ENCODE measurements around the gene EPSTI1.

Gene EPSTI1

DNA sequence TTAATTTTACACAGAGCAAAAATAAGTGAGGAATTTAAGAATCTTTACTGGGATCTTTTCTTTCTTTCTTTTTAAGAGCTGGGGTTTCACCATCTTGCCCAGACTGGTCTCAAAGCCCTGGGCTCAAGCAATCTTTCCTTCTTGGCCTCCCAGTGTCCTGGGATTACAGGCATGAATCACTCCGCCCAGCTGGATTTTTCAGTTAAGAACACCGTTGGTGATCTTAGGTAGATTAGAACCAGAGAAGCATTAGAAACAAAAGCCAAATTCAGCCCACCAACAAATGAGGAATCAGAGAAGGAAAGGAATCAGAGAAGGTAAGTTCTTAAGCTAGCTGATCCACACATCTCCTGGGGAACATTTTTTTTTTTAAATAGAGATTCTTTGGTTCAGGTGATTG lies 34.2 kb downstream of the EPSTI1 start:
- peaks cover 10 to 44% of the 10 kb centered on the region in 2 donors for H3K36me3 ChIP-seq (ENCODE audit: control insufficient read depth in 2 of 2, insufficient read depth in 2 of 2, low read length in 2 of 2)
- H3K9me3 ChIP-seq (ENCODE audit: control insufficient read depth in 2 of 2, low read length in 2 of 2), result no peaks in the 10 kb centered on the region
- no peaks in the 10 kb centered on the region for H3K4me1 ChIP-seq (ENCODE audit: control insufficient read depth in 2 of 2, insufficient read depth in 2 of 2, low read length in 2 of 2)
- H3K4me3 ChIP-seq (ENCODE audit: low read length in 2 of 2), result no peak overlapping the region
- no peak overlapping the region for H3K9ac ChIP-seq (ENCODE audit: low read depth in 1 of 2, low read length in 2 of 2)
- no peak overlapping the region for H3K27ac ChIP-seq (ENCODE audit: low read depth in 2 of 2, low read length in 2 of 2)
- H3K27me3 ChIP-seq (ENCODE audit: control insufficient read depth in 2 of 2, insufficient read depth in 2 of 2, low read length in 2 of 2), result no peaks in the 10 kb centered on the region

DNA sequence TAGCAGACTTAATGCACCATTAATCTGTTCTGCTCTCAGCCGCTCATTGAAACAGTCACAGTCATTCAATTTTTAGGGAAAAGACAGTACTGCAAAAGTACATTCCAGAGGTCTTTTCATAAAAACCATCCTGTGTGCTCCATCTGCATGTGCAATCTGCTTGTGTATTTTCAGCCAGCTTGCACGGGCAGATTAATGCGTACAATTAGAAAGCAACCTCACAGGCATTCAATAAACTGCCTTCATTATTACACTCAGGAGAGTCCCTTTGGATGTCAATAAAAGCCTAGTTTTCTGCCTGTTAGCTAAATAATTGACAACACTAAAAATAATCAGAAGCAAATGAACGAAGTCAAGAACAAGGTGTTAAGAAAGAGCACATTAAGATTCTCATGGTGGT lies 41.9 kb downstream of the EPSTI1 start:
- no peaks in the 10 kb centered on the region for H3K27me3 ChIP-seq (ENCODE audit: control insufficient read depth in 2 of 2, insufficient read depth in 2 of 2, low read length in 2 of 2)
- no peak overlapping the region for H3K27ac ChIP-seq (ENCODE audit: low read depth in 2 of 2, low read length in 2 of 2)
- H3K9ac ChIP-seq (ENCODE audit: low read depth in 1 of 2, low read length in 2 of 2), result no peak overlapping the region
- no peak overlapping the region for H3K4me3 ChIP-seq (ENCODE audit: low read length in 2 of 2)
- no peaks in the 10 kb centered on the region for H3K4me1 ChIP-seq (ENCODE audit: control insufficient read depth in 2 of 2, insufficient read depth in 2 of 2, low read length in 2 of 2)
- peaks cover 12 to 31% of the 10 kb centered on the region in 2 donors for H3K36me3 ChIP-seq (ENCODE audit: control insufficient read depth in 2 of 2, insufficient read depth in 2 of 2, low read length in 2 of 2)
- no peaks in the 10 kb centered on the region for H3K9me3 ChIP-seq (ENCODE audit: control insufficient read depth in 2 of 2, low read length in 2 of 2)

DNA sequence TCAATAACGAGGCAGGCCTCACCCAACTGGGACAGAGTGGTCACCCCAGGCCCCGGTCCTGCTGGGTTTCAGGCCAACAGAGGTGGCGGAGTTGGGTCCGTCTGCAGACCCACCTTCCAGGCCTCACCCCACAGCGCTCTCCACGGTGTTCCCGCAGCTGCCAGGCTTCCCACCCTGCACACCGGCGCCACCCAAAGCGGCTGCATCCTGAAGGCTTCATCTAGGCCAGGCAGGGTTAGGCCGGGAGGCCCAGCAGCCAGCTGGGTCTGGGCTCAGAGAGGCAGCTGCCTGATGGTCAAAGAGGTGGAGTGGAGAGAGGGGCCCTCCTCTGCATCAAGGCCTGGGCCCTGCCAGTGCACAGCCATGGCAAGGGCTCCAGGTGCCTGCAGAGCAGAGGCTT lies 44.1 kb downstream of the EPSTI1 start:
- Histone ChIP-seq H3K27ac (ENCODE audit: low read depth in 2 of 2, low read length in 2 of 2) (no peak overlapping the region), H3K4me3 (ENCODE audit: low read length in 2 of 2) (no peak overlapping the region), H3K27me3 (ENCODE audit: control insufficient read depth in 2 of 2, insufficient read depth in 2 of 2, low read length in 2 of 2) (no peaks in the 10 kb centered on the region), H3K36me3 (ENCODE audit: control insufficient read depth in 2 of 2, insufficient read depth in 2 of 2, low read length in 2 of 2) (peaks cover 6 to 18% of the 10 kb centered on the region in 2 donors), H3K9ac (ENCODE audit: low read depth in 1 of 2, low read length in 2 of 2) (no peak overlapping the region), H3K9me3 (ENCODE audit: control insufficient read depth in 2 of 2, low read length in 2 of 2) (no peaks in the 10 kb centered on the region), H3K4me1 (ENCODE audit: control insufficient read depth in 2 of 2, insufficient read depth in 2 of 2, low read length in 2 of 2) (no peaks in the 10 kb centered on the region)

DNA sequence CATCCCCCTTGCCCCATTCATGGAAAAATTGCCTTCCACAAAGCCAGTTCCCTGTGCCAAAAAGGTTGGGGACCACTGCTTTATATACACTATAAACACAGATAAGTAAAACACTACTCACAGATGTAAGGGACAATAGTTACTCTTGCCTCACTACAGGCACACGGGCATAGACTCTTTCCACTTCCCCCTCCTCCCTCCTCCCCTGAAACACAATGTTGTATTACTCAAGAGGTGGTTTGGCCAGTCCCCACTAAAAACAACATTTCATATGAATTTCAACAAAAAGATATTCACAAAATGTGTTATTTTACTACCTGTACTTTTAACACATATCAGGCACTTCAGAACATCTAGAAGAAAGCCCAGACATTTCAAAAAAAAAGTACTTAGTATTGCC lies 45.1 kb downstream of the EPSTI1 start:
- Histone ChIP-seq H3K4me3 (ENCODE audit: low read length in 2 of 2) (no peak overlapping the region), H3K27me3 (ENCODE audit: control insufficient read depth in 2 of 2, insufficient read depth in 2 of 2, low read length in 2 of 2) (no peaks in the 10 kb centered on the region), H3K36me3 (ENCODE audit: control insufficient read depth in 2 of 2, insufficient read depth in 2 of 2, low read length in 2 of 2) (peaks cover 0 to 9% of the 10 kb centered on the region in 2 donors), H3K27ac (ENCODE audit: low read depth in 2 of 2, low read length in 2 of 2) (no peak overlapping the region), H3K9me3 (ENCODE audit: control insufficient read depth in 2 of 2, low read length in 2 of 2) (no peaks in the 10 kb centered on the region), H3K9ac (ENCODE audit: low read depth in 1 of 2, low read length in 2 of 2) (no peak overlapping the region), H3K4me1 (ENCODE audit: control insufficient read depth in 2 of 2, insufficient read depth in 2 of 2, low read length in 2 of 2) (no peaks in the 10 kb centered on the region)

DNA sequence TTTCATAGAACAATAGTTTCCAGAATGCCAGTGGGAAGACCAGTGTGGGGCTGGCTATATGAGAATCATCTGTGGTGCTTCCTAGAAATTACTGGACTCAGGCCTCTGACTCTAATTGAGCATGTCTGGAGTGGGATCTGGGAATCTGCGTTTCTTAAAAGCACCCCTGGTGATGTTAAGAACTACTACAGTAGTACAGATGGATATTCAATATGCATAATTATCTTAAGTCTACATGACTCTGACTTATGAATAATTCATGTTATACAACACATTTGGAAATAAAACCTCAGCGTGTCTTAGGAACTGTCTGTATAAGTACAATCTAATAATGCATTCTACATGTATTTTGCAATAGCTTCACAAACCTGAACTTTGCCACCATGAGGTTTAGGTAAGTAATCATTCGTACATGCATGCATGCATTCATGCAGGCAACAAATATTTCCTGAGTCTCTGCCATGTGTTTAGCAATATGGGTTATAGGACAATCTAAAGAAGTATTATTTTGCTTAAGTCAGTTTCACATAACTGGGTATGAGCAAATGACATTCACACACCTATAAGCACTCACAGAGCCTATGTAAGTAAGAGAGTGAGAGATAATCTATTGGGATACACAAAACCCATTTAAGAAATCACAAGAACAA lies 62.0 kb downstream of the EPSTI1 start:
- Histone ChIP-seq H3K4me3 (ENCODE audit: low read length in 2 of 2) (no peak overlapping the region), H3K4me1 (ENCODE audit: control insufficient read depth in 2 of 2, insufficient read depth in 2 of 2, low read length in 2 of 2) (peaks cover 0 to 3% of the 10 kb centered on the region in 2 donors)

DNA sequence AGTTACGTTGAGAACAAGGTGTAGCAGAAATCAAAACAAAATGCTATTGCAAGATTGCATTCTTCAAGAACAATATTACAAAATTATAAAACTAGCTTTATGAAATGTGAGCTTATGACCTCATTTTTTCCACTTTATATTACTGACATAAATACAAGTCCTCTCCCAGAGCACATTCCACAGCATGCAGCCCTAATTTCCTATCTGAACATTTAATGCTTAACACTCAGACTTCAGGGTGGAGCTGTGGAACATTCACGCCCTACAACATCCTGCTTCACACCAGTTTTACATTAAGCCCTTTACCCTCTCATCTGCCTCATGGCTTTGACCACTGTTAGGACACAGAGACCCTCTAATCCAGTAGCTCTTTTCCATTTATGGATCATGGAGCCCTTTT lies 65.5 kb downstream of the EPSTI1 start:
- Histone ChIP-seq H3K36me3 (ENCODE audit: control insufficient read depth in 2 of 2, insufficient read depth in 2 of 2, low read length in 2 of 2) (peaks cover 0 to 24% of the 10 kb centered on the region in 2 donors), H3K27me3 (ENCODE audit: control insufficient read depth in 2 of 2, insufficient read depth in 2 of 2, low read length in 2 of 2) (no peaks in the 10 kb centered on the region), H3K9me3 (ENCODE audit: control insufficient read depth in 2 of 2, low read length in 2 of 2) (no peaks in the 10 kb centered on the region), H3K27ac (ENCODE audit: low read depth in 2 of 2, low read length in 2 of 2) (no peak overlapping the region), H3K4me1 (ENCODE audit: control insufficient read depth in 2 of 2, insufficient read depth in 2 of 2, low read length in 2 of 2) (peaks cover 0 to 3% of the 10 kb centered on the region in 2 donors), H3K4me3 (ENCODE audit: low read length in 2 of 2) (no peak overlapping the region), H3K9ac (ENCODE audit: low read depth in 1 of 2, low read length in 2 of 2) (no peak overlapping the region)

More for the DNA sequence above, 62.0 kb downstream of the EPSTI1 start:
- Histone ChIP-seq H3K9me3 (ENCODE audit: control insufficient read depth in 2 of 2, low read length in 2 of 2) (no peaks in the 10 kb centered on the region), H3K27me3 (ENCODE audit: control insufficient read depth in 2 of 2, insufficient read depth in 2 of 2, low read length in 2 of 2) (no peaks in the 10 kb centered on the region), H3K9ac (ENCODE audit: low read depth in 1 of 2, low read length in 2 of 2) (no peak overlapping the region), H3K36me3 (ENCODE audit: control insufficient read depth in 2 of 2, insufficient read depth in 2 of 2, low read length in 2 of 2) (peaks cover 0 to 10% of the 10 kb centered on the region in 2 donors), H3K27ac (ENCODE audit: low read depth in 2 of 2, low read length in 2 of 2) (no peak overlapping the region)

DNA sequence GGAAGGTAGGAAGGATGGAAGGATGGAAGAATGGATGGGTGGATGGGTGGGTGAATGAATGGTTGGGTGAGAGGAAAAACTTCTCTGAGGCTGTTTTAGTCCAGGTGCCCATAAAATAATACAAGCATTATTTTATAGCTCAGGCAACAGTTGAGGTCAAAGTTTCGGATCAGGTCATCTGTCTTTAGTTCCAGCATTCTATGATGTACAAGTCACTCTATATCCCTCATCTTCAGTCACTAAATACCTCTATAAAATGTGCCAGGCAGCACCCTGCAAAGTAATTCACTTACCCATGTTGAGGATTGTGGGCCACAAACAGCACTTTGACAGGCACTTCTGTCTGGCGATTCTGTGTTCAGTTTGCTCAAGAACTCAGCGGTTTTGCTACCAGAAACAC lies 66.0 kb downstream of the EPSTI1 start:
- H3K27ac ChIP-seq (ENCODE audit: low read depth in 2 of 2, low read length in 2 of 2), result no peak overlapping the region
- H3K36me3 ChIP-seq (ENCODE audit: control insufficient read depth in 2 of 2, insufficient read depth in 2 of 2, low read length in 2 of 2), result peaks cover 0 to 24% of the 10 kb centered on the region in 2 donors

DNA sequence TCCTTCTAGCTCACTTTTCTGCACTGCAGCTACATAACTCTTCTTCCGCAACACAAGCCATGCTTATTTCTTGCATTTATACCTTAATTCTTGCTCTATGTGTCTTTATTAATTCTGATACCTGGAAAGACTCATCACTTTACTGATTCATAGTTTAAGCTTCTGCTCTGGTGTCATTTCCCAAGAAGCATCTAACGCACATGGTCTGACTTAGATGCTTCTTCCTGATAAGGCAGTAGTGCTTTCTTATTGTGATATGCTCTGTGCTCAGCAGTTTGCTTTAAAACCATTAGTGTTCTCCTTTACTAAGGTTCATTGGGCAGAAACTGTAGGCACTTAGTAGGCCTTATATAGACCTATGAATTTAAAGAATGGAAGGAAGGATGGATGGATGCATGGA lies 66.4 kb downstream of the EPSTI1 start:
- Histone ChIP-seq H3K27ac (ENCODE audit: low read depth in 2 of 2, low read length in 2 of 2) (no peak overlapping the region), H3K27me3 (ENCODE audit: control insufficient read depth in 2 of 2, insufficient read depth in 2 of 2, low read length in 2 of 2) (no peaks in the 10 kb centered on the region), H3K9me3 (ENCODE audit: control insufficient read depth in 2 of 2, low read length in 2 of 2) (no peaks in the 10 kb centered on the region), H3K4me3 (ENCODE audit: low read length in 2 of 2) (no peak overlapping the region), H3K36me3 (ENCODE audit: control insufficient read depth in 2 of 2, insufficient read depth in 2 of 2, low read length in 2 of 2) (peaks cover 0 to 24% of the 10 kb centered on the region in 2 donors), H3K9ac (ENCODE audit: low read depth in 1 of 2, low read length in 2 of 2) (no peak overlapping the region), H3K4me1 (ENCODE audit: control insufficient read depth in 2 of 2, insufficient read depth in 2 of 2, low read length in 2 of 2) (peaks cover 0 to 3% of the 10 kb centered on the region in 2 donors)

More for the DNA sequence above, 66.0 kb downstream of the EPSTI1 start:
- H3K9ac ChIP-seq (ENCODE audit: low read depth in 1 of 2, low read length in 2 of 2), result no peak overlapping the region
- no peaks in the 10 kb centered on the region for H3K27me3 ChIP-seq (ENCODE audit: control insufficient read depth in 2 of 2, insufficient read depth in 2 of 2, low read length in 2 of 2)
- H3K9me3 ChIP-seq (ENCODE audit: control insufficient read depth in 2 of 2, low read length in 2 of 2), result no peaks in the 10 kb centered on the region
- peaks cover 0 to 3% of the 10 kb centered on the region in 2 donors for H3K4me1 ChIP-seq (ENCODE audit: control insufficient read depth in 2 of 2, insufficient read depth in 2 of 2, low read length in 2 of 2)
- H3K4me3 ChIP-seq (ENCODE audit: low read length in 2 of 2), result no peak overlapping the region

DNA sequence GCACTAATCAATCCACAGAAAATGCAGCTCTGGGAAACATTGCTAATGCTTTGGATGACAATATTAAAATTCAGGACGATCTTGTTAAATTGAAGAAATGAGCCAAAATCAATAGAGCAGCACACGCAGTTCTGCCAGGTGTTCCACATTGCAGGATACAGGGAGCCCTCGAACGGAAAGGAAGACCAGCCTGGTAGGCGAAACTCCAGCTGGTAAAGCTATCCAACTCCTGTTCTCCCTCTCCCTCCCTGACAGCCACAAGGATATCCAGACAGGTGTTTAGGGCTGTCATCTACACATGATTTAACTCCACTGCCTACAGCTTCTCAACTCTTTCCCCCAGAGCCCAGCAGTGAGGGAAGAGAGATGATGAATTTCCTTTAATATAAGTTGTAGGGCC lies 67.7 kb downstream of the EPSTI1 start:
- no peak overlapping the region for H3K27ac ChIP-seq (ENCODE audit: low read depth in 2 of 2, low read length in 2 of 2)
- no peak overlapping the region for H3K9ac ChIP-seq (ENCODE audit: low read depth in 1 of 2, low read length in 2 of 2)
- no peaks in the 10 kb centered on the region for H3K9me3 ChIP-seq (ENCODE audit: control insufficient read depth in 2 of 2, low read length in 2 of 2)
- peaks cover 0 to 24% of the 10 kb centered on the region in 2 donors for H3K36me3 ChIP-seq (ENCODE audit: control insufficient read depth in 2 of 2, insufficient read depth in 2 of 2, low read length in 2 of 2)
- no peak overlapping the region for H3K4me3 ChIP-seq (ENCODE audit: low read length in 2 of 2)
- H3K4me1 ChIP-seq (ENCODE audit: control insufficient read depth in 2 of 2, insufficient read depth in 2 of 2, low read length in 2 of 2), result peaks cover 0 to 3% of the 10 kb centered on the region in 2 donors
- no peaks in the 10 kb centered on the region for H3K27me3 ChIP-seq (ENCODE audit: control insufficient read depth in 2 of 2, insufficient read depth in 2 of 2, low read length in 2 of 2)

DNA sequence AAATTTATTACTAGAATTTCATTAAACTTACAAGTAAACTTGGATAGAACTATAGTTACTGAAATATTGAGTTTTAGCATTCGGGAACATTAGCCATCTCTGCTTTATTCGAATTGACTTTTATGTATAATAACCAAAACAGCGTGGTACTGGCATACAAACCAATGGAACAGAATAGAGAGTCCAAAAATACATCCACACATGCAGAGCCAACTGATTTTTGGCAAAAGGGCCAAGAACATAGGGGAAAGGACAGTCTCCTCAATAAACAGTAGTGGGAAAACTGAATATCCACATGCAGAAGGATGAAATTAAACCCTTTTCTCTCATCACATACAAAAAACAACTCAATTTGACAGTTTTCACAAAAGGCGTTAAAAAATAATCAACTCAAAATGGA lies 84.3 kb downstream of the EPSTI1 start:
- Histone ChIP-seq H3K9ac (ENCODE audit: low read depth in 1 of 2, low read length in 2 of 2) (no peak overlapping the region), H3K9me3 (ENCODE audit: control insufficient read depth in 2 of 2, low read length in 2 of 2) (no peaks in the 10 kb centered on the region), H3K36me3 (ENCODE audit: control insufficient read depth in 2 of 2, insufficient read depth in 2 of 2, low read length in 2 of 2) (peaks cover under 1 to 3% of the 10 kb centered on the region in 2 donors), H3K27ac (ENCODE audit: low read depth in 2 of 2, low read length in 2 of 2) (no peak overlapping the region), H3K4me3 (ENCODE audit: low read length in 2 of 2) (no peak overlapping the region), H3K27me3 (ENCODE audit: control insufficient read depth in 2 of 2, insufficient read depth in 2 of 2, low read length in 2 of 2) (no peaks in the 10 kb centered on the region), H3K4me1 (ENCODE audit: control insufficient read depth in 2 of 2, insufficient read depth in 2 of 2, low read length in 2 of 2) (no peaks in the 10 kb centered on the region)

Measured in mucosa of rectum (tissue), 2 donors.